Measurements from ENCODE around the gene APH1A.
"Not testable (repeated sequence)": the region's sequence is repeated elsewhere in the genome, so short reads cannot be mapped to it uniquely, and the experiment has no call there.

APH1A gene

GRCh38 chr1:150234566-150235293, 34.1 kb downstream of the APH1A start:
- no peak for FAIRE-seq

GRCh38 chr1:150234309-150234565, 34.6 kb downstream of the APH1A start:
- DNase-seq (ENCODE audit: insufficient read length, low spot score): no peak
- FAIRE-seq: no peak

More at GRCh38 chr1:150234566-150235293, 34.1 kb downstream of the APH1A start:
- peak; percentile 66 for DNase-seq (ENCODE audit: insufficient read length, low spot score)

- FAIRE-seq (no peak), DNase-seq (ENCODE audit: insufficient read length, low spot score) (no peak)
Observed at GRCh38 chr1:150233359-150234308, 35.2 kb downstream of the APH1A start.

GRCh38 chr1:150232921-150233320, 35.9 kb downstream of the APH1A start:
- not testable (repeated sequence) for DNase-seq (ENCODE audit: insufficient read length, low spot score); FAIRE-seq

GRCh38 chr1:150228246-150228645, 40.6 kb downstream of the APH1A start:
- not testable (repeated sequence) for FAIRE-seq; DNase-seq (ENCODE audit: insufficient read length, low spot score)

- FAIRE-seq: no peak
- no peak for DNase-seq (ENCODE audit: insufficient read length, low spot score)
Observed at GRCh38 chr1:150227228-150227627, 41.6 kb downstream of the APH1A start.

- FAIRE-seq (no peak), DNase-seq (ENCODE audit: insufficient read length, low spot score) (no peak)
Observed at GRCh38 chr1:150226486-150226885, 42.3 kb downstream of the APH1A start.

- no peak for FAIRE-seq
- no peak for DNase-seq (ENCODE audit: insufficient read length, low spot score)
Observed at GRCh38 chr1:150225546-150225945, 43.3 kb downstream of the APH1A start.

GRCh38 chr1:150224983-150225382, 43.8 kb downstream of the APH1A start:
- no peak for FAIRE-seq

GRCh38 chr1:150221552-150221951, 47.3 kb downstream of the APH1A start:
- DNase-seq (ENCODE audit: insufficient read length, low spot score): no peak
- FAIRE-seq: no peak

More at GRCh38 chr1:150224983-150225382, 43.8 kb downstream of the APH1A start:
- no peak for DNase-seq (ENCODE audit: insufficient read length, low spot score)

- not testable (repeated sequence) for FAIRE-seq; DNase-seq (ENCODE audit: insufficient read length, low spot score)
Observed at GRCh38 chr1:150215855-150216254, 53.0 kb downstream of the APH1A start.
